Stimulated activated effector memory CD8-positive, alpha-beta T cell treated with anti-CD3 and anti-CD28 coated beads, Interleukin-12 subunit alpha, Interleukin-12 subunit beta, amount 100 ng/mL, for 72 hours (primary cell): ENCODE measurements around the gene TXNL4B.
"Not testable (repeated sequence)": the region's sequence is repeated elsewhere in the genome, so short reads cannot be mapped to it uniquely, and the experiment has no call there.

ENCODE experiments used
- ATAC-seq: fragments of 150-1000 bp; cut with Tn5 transposase; 2 replicates; pipeline ENCODE4 v1.10.0; 2021
- DNase-seq, 2 donors: peaks; one replicate each; pipeline ENCODE4 v3.0.0; 2021 to 2022; ENCODE audit warnings: low spot score in 2 of 2
- H3K27ac Mint-ChIP-seq: one replicate; pipeline ENCODE4 v1.8.0; 2022; ENCODE audit warnings: mild to moderate bottlenecking, mixed read lengths
- H3K36me3 Mint-ChIP-seq: one replicate; pipeline ENCODE4 v1.8.0; 2022; ENCODE audit warnings: mild to moderate bottlenecking, mixed read lengths
- H3K4me1 Mint-ChIP-seq: one replicate; pipeline ENCODE4 v1.8.0; 2022; ENCODE audit warnings: mixed read lengths
- H3K4me3 Mint-ChIP-seq: one replicate; pipeline ENCODE4 v1.8.0; 2022; ENCODE audit warnings: mild to moderate bottlenecking, mixed read lengths
- H3K9me3 Mint-ChIP-seq: one replicate; pipeline ENCODE4 v1.8.0; 2022; ENCODE audit warnings: mixed read lengths

TXNL4B gene

GRCh38 chr16:72066747-72067146 lies 26.7 kb downstream of the TXNL4B start:
- Mint-ChIP-seq H3K9me3 (no peaks in the 10 kb centered on the region), H3K27ac (peak overlapping the region; percentile 13), H3K4me1 (no peaks in the 10 kb centered on the region), H3K4me3 (no peak overlapping the region), H3K36me3 (no peaks in the 10 kb centered on the region)
- ATAC-seq = no peak
- DNase-seq = no peak

GRCh38 chr16:72064361-72064894 lies 29.0 kb downstream of the TXNL4B start:
- H3K9me3 Mint-ChIP-seq = no peaks in the 10 kb centered on the region
- DNase-seq = no peak
- H3K4me1 Mint-ChIP-seq = no peaks in the 10 kb centered on the region

GRCh38 chr16:72061564-72061963 lies 31.9 kb downstream of the TXNL4B start:
- Mint-ChIP-seq H3K4me1 (no peaks in the 10 kb centered on the region), H3K9me3 (no peaks in the 10 kb centered on the region)
- no peak for ATAC-seq

More at GRCh38 chr16:72064361-72064894, 29.0 kb downstream of the TXNL4B start:
- no peak overlapping the region for H3K27ac Mint-ChIP-seq
- no peak for ATAC-seq
- no peak overlapping the region for H3K4me3 Mint-ChIP-seq
- H3K36me3 Mint-ChIP-seq = no peaks in the 10 kb centered on the region

GRCh38 chr16:72060405-72060804 lies 33.0 kb downstream of the TXNL4B start:
- no peak for ATAC-seq
- no peak overlapping the region for H3K4me3 Mint-ChIP-seq
- H3K27ac Mint-ChIP-seq = no peak overlapping the region
- no peaks in the 10 kb centered on the region for H3K9me3 Mint-ChIP-seq
- no peaks in the 10 kb centered on the region for H3K4me1 Mint-ChIP-seq
- no peak for DNase-seq
- H3K36me3 Mint-ChIP-seq = no peaks in the 10 kb centered on the region

More at GRCh38 chr16:72061564-72061963, 31.9 kb downstream of the TXNL4B start:
- H3K4me3 Mint-ChIP-seq = no peak overlapping the region
- no peak for DNase-seq
- peak overlapping the region; percentile 7 for H3K27ac Mint-ChIP-seq
- H3K36me3 Mint-ChIP-seq = no peaks in the 10 kb centered on the region

- not testable (repeated sequence) for H3K4me1 Mint-ChIP-seq, H3K27ac Mint-ChIP-seq, H3K36me3 Mint-ChIP-seq, ATAC-seq, H3K9me3 Mint-ChIP-seq, H3K4me3 Mint-ChIP-seq, DNase-seq
Observed at GRCh38 chr16:72059060-72059459, 34.4 kb downstream of the TXNL4B start.

- H3K36me3 Mint-ChIP-seq, H3K4me3 Mint-ChIP-seq, H3K27ac Mint-ChIP-seq, H3K4me1 Mint-ChIP-seq, H3K9me3 Mint-ChIP-seq, ATAC-seq, DNase-seq: not testable (repeated sequence)
Observed at GRCh38 chr16:72057313-72057712, 36.1 kb downstream of the TXNL4B start.

DNA sequence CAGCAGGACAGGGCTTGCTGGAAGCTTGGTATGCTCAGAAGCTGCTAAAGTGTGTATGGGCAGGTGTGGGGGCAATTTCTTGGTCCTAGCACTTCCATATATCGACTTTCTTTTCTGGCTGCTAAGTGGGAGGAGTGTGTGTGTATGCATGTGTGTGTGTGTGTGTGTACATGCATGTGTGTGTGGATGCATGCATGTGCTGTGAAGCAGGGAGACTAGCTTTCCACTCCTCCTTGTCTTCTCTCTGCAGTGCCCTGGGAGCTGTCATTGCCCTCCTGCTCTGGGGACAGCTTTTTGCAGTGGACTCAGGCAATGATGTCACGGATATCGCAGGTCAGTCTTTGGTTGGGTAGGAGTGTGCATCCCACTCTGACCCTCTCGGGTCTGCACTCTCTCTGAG lies 37.5 kb downstream of the TXNL4B start:
- ATAC-seq (no peak), DNase-seq (no peak)
- no peak overlapping the region for H3K27ac Mint-ChIP-seq
- no peaks in the 10 kb centered on the region for H3K4me1 Mint-ChIP-seq
- H3K36me3 Mint-ChIP-seq = no peaks in the 10 kb centered on the region
- H3K4me3 Mint-ChIP-seq = no peak overlapping the region
- H3K9me3 Mint-ChIP-seq = no peaks in the 10 kb centered on the region

GRCh38 chr16:72054254-72054847 lies 39.1 kb downstream of the TXNL4B start, which contains the start of gene HP:
Gene HP (plus strand): TSS chr16:72054505. CDS start chr16:72054653, 148 bp downstream.
- not testable (repeated sequence) for H3K36me3 Mint-ChIP-seq, H3K9me3 Mint-ChIP-seq, H3K4me1 Mint-ChIP-seq, ATAC-seq, DNase-seq, H3K27ac Mint-ChIP-seq, H3K4me3 Mint-ChIP-seq

DNA sequence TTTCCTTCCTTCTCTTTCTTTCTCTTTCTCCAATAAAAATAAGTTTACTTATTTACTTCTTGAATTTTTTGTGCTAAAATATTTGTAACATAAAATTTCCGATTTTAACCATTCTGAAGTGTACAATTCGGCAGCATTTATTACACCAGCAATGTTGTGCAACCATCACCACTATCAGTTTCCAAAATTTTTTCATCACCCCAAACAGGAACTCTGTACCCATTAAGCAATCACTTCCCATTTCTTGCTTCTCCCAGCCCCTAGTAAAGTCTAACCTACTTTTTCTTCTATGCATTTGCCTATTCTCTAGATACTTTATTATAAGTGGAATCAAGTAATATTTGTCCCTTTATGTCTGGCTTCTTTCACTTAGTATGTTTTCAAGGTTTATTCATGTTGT lies 41.6 kb downstream of the TXNL4B start:
- ATAC-seq (no peak), DNase-seq (no peak)
- no peak overlapping the region for H3K4me3 Mint-ChIP-seq
- H3K9me3 Mint-ChIP-seq = peaks cover 10% of the 10 kb centered on the region
- H3K27ac Mint-ChIP-seq = no peak overlapping the region
- no peaks in the 10 kb centered on the region for H3K36me3 Mint-ChIP-seq
- H3K4me1 Mint-ChIP-seq = no peaks in the 10 kb centered on the region

- Mint-ChIP-seq H3K4me3 (no peak overlapping the region), H3K36me3 (no peaks in the 10 kb centered on the region), H3K27ac (no peak overlapping the region), H3K4me1 (no peaks in the 10 kb centered on the region), H3K9me3 (peaks cover 10% of the 10 kb centered on the region)
- DNase-seq (no peak), ATAC-seq (no peak)
Observed at GRCh38 chr16:72050769-72051464, 42.5 kb downstream of the TXNL4B start.

DNA sequence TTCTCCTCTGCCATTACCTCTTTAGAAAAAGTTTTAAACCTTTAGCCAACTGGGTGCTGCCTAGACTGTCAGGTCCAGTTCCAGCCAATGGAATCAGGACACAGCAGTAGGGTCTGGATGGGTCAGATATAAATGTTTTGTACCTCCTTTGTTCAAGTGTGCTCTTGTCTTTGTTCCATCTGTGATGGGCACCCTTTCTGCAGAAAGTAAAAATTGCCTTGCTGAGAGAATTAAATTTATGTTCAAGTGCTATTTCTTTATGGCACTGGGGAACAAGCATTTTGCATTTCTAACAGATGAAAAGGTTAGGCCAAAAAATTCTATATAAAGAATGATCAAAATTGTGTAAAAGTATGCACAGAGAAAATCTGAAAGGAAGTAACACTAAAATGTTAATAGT lies 44.3 kb downstream of the TXNL4B start:
- ATAC-seq (no peak), DNase-seq (no peak)
- Mint-ChIP-seq H3K4me1 (no peaks in the 10 kb centered on the region), H3K36me3 (no peaks in the 10 kb centered on the region), H3K4me3 (no peak overlapping the region), H3K9me3 (peaks cover 10% of the 10 kb centered on the region), H3K27ac (no peak overlapping the region)

- DNase-seq = no peak
- Mint-ChIP-seq H3K27ac (no peak overlapping the region), H3K9me3 (peaks cover 8% of the 10 kb centered on the region), H3K36me3 (no peaks in the 10 kb centered on the region), H3K4me1 (no peaks in the 10 kb centered on the region), H3K4me3 (no peak overlapping the region)
- no peak for ATAC-seq
Observed at GRCh38 chr16:72044825-72045359, 48.5 kb downstream of the TXNL4B start.

DNA sequence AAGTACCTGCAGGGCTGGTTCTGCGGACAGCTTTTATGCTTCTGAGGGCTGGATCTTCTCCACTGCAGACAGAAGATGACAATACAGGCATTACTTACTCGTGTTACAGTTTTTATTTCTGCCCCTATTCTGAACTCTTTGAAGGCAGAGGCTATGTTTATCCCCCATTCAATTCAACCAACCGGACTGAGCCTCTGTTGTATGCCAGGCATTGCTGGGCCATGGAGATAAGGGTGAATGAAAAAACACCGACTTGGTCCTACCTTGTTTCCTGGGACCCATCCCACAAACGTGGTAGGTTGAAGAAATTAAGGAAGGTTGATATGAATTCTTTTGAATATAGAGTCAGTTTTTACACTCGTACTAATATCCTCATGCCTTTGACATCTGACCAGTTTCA lies 49.1 kb downstream of the TXNL4B start:
- Mint-ChIP-seq H3K9me3 (peaks cover 6% of the 10 kb centered on the region), H3K27ac (no peak overlapping the region), H3K36me3 (no peaks in the 10 kb centered on the region), H3K4me3 (no peak overlapping the region), H3K4me1 (no peaks in the 10 kb centered on the region)
- ATAC-seq = no peak
- no peak for DNase-seq

- Mint-ChIP-seq H3K4me3 (no peak overlapping the region), H3K4me1 (no peaks in the 10 kb centered on the region), H3K36me3 (no peaks in the 10 kb centered on the region), H3K27ac (no peak overlapping the region), H3K9me3 (no peaks in the 10 kb centered on the region)
- DNase-seq (no peak), ATAC-seq (no peak)
Observed at GRCh38 chr16:72043539-72043938, 49.9 kb downstream of the TXNL4B start.

DNA sequence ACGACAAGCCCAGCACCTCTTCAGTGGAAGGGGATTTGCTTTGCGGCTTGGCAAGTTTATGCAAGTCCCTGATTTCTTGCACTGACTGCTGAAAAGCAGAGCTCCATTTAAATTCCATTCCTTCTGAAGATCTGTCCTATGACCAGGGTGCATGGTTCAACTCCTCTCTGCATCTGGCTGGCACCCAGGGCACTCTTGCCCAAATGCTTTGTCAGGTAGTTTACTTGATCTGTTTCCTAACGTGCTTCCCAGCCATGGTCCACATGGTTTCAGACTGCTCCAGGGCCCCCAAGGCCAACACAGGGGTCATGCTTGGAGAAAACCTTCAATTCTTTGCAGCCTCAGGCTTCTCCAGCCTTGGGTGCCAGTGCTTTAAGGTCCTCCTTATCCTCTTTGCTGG lies 50.4 kb downstream of the TXNL4B start:
- Mint-ChIP-seq H3K9me3 (no peaks in the 10 kb centered on the region), H3K4me3 (no peak overlapping the region), H3K36me3 (no peaks in the 10 kb centered on the region), H3K27ac (no peak overlapping the region), H3K4me1 (no peaks in the 10 kb centered on the region)
- ATAC-seq (no peak), DNase-seq (no peak)

- no peak for DNase-seq
- Mint-ChIP-seq H3K27ac (no peak overlapping the region), H3K4me3 (no peak overlapping the region), H3K9me3 (no peaks in the 10 kb centered on the region), H3K36me3 (no peaks in the 10 kb centered on the region), H3K4me1 (no peaks in the 10 kb centered on the region)
- no peak for ATAC-seq
Observed at GRCh38 chr16:72042157-72042660, 51.2 kb downstream of the TXNL4B start.
